ENCODE results near the gene SLIT2.

Gene SLIT2

DNA sequence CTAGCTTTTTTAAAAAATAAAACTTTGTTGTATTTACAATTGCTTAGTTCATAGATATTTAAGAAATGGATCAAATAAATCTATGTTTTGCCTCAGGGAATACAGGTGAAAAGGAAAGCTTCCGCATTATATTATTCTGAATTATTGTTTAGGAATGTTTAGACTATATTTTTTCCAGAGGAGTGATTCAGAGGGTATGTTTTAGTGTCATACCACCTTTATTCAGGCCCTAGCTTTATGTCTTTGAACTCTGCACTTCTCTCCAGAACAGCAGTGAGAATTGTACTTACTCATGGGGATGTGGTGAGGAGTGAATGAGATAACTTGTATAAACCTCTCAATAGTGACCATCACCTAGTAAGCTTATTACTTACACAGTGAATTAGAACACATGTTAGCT is 14.0 kb downstream of the SLIT2 start:
- no peak for DNase-seq

DNA sequence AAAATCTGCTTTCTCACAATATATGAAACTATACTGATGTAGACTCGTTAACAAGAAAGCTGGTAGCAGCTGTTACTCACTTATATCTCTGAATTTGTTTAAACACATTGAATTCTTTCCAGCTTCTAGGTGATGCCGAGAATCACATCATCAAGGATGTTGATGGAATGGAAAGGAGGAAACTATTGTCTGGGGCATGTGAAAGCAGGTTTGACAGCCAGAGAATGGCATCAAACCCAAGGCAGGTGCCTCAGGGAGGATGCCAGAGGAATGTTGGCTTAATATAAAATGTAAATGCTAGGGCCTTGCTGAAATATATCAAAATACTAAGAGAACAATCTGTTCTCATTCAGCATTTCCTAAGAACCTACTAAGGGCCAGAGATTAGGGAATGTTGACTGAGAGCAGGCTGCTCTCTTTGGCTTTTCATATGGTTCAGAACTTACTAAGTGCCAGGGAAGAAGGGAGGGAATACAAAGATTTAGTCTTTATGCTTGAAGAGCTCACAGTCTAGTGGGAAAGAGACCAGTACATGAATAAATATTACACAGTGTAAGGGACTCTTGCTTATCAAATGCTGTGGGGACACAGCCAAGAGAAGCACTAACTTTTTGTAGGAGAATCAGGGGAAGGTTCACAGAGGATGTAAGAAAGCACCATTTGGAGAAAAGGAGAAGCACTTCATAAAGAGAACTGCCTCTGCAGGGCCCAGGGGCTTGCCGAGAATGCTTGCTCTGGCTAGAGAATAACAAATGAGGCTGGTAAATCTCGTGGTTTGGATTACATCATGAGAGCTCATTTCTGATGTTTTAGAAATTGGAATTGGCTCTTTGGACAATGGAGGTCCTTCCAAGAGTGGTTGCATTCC is 14.7 kb downstream of the SLIT2 start:
- DNase-seq, result no peak

DNA sequence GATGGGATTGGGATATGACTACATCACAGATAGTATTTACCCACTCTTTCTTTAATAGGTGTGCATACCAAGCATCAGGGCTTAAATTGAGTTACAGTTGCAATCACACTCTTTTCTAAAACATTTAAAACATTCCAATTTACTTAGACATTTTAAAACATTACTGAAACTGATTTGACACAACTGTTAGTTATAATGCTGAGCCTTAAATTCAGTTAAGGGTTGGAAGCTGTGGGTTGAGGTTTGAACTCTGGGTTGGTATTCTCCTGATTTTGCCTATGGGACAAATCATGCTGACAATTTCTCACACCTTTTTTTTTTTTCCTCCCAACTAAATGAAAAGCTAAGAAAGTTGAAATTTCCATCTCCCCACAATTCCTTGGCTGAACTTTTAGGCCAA is 16.3 kb downstream of the SLIT2 start:
- DNase-seq, result no peak

DNA sequence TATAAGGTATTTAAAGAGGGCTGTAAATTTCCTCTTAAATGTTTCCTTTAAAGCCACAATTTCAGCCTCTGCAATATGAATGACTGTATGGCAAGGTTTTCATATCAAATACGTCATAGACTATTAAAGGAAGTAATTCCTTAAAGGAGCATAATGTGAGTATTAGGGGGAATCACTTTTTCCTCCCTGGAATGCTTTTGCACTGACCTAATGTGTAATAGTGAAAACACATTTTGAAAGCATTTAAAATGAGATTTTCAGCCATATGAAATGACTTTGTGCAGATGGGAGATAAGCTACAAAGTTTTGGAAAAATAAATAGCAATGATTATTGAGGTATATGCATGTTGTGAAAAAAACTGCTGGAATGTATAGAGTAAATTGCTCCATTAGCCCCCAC is 17.6 kb downstream of the SLIT2 start:
- DNase-seq, result no peak

DNA sequence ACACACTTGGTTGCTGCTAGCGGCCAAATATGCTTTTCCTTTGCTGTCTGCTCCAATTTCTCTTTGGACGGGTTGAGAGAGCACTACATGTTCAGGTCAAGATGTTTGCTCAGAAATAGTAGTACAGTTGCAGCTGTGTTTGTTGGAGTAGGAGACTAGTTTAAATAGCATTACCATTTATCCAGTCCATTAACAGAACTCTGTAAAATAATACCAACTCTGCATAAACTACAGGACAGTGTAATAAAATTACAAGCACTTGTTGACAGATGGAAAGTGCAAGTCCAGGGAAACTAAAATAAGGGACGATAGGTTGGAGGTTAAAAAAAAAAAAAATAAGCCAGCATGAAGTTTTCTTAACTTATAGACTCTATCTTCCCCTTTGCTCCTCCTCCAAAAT is 20.2 kb downstream of the SLIT2 start:
- peak in 1 of 2 experiments; percentile 57 for DNase-seq

DNA sequence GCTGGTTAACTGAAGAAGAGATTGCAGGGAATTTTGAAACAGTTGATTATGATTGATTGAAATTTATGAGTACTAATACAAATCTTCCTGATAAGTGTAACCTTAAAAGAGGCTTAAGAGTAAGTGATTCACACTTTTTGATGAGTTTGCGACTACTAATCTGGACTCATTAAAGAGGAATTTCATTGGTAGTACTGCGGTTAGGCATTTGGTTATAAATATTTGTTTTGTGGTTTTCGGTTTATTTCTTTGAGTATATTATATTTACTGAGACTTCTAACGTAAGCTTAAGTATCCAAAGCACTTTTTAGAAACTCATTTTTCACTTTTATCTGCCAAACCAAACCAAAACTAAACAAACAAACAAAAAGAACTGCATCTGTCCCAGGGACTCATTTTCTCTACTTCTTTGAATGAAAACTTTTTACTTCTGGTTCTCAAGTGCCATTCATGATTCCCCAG is 20.7 kb downstream of the SLIT2 start:
- no peak for DNase-seq

DNA sequence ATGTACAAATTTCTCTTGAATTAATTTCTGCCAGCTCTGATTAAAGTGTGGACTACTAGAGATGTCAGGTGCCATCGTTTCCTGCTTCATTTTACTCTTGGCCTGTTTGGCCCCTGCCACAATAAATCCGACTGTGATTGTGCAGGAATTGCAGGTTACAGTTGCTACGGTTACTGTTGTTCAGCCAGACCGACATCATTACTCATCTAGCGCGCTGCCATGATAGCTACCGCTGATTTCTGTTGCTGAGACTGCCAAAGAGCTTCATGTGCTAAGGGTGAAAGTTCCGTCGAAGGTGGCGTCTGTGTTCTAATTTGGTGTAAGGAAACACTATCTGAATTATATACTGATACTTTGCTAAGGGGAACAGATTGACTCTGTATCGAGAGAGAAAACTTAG is 22.1 kb downstream of the SLIT2 start:
- peak; percentile 86 to 98 for DNase-seq

DNA sequence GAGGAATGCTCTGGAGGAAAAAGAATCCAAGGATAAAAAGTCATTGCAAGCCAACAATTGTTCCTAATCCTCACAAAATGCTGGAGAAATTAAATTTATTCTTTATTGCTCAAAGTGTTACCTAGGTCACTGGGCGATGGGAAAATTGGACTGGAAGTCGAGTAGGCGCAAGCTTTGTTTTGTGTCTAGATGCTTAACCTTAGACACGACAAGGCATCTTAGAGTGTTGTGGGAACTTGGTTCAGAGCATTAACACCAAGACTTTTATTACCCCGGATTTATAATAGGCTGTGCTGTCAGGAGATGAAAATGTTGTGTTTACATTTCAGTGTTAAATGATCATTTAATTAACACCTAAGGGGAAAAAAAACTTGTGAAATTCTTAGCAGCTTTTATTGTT is 25.1 kb downstream of the SLIT2 start:
- DNase-seq, result no peak

DNA sequence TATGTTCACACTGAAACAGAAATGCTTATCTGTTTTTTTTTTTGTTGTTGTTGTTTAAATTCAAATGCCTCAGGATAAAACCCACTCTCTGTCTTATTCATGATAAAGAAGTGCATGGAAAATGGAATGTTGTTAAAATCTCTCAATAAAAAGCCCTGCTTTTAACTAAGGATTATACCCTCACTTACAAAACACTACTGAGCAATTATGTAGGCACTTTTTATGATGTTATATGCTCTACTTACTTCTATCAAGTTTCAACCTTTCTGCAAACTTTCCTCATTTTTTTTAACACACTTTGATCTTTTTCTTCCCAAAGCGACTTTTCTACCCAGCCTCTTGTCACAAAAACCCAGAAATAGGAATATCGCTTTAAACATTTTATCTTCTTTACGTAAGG is 26.5 kb downstream of the SLIT2 start:
- no peak for DNase-seq

DNA sequence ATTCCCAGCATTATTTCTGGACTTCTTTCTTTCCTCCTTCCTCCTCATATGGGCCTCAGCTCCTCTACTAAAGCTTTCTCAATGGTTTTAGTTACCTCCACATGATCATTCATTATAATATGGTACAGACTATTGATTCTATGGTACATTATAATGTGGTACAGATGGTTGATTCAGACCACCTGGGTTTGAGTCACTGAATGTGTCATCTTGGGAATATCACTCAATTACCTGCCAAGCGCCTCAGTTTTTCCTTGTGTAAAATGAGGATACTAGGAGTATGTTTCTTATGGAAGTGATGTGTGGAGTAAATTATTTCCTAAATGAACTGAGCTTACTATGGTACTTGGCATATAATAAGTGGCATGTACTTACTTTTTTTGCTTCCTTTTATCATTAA is 27.7 kb downstream of the SLIT2 start:
- DNase-seq, result no peak

DNA sequence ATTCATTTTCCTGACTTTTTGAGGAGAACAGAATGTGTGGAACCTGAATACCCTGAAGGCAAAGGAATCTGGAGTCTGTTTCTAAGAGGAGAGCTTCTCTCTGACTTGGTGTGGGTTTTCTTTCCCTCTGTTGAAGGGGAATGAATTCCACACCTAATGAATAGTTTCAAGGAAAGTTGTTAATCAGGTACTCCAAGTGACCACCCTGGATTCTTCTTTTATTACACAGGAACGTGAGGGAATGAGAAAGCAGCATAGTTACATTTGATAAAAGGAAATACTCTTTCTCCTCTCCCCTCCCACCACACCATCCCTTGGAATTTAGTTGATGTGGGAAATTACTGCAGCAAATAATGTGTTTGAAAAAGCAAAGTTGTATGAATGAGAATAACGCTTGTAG is 29.7 kb downstream of the SLIT2 start:
- no peak for DNase-seq

DNA sequence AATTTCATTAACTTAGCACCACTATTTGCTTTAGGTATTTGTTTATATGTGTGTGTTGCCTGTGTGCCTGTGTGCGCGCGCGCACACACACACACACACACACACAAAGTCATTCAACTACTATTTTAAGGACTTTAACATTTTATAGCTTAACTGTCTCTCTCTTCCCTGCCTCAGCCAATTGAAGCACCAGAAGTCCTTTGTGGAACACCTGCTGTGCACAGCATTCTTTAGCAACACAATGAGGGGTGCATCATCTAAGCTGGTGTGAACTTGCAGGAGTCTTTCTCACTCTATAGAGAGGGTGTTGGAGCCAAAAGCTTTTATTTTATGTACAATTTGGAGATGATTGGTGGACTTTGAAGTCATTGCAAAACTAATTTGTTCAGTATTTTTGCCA is 31.3 kb downstream of the SLIT2 start:
- DNase-seq, result no peak

DNA sequence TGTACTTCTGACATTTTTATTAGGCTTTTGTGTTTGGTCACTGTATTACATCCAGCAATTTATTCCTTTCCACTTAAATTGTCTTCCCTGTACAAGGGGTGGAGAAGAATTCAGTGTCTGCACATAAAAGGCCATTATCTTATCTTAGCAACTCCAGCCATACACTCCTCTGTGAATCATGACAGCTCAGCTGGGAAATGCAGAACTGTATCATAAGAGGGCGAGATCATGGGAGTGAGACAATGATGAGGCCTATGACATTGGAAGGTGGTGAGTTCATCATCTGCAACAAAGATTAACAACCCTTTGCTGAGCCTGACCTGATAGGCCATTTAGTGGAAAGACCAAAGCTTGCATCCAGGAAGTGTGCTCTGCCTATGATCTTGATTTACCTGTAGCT is 33.3 kb downstream of the SLIT2 start:
- no peak for DNase-seq

DNA sequence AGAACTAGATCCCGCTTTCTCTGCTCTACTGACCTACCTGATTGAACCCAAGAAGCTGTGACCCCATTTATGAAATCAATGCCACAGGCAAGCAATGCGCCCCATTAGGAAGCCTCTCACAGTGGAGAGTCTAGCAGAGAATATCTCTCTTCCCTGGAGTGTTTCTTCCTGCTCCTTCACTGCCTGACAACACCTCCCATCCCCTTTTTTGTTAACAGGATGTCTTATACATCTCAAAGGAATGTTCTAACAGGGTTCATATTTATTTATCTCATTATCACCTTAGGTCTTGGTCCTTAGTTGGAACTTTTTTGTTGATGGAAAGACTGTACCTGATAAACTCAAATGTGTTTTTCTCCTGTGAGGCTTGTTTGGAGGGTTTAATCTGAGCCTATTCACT is 35.5 kb downstream of the SLIT2 start:
- DNase-seq, result no peak

DNA sequence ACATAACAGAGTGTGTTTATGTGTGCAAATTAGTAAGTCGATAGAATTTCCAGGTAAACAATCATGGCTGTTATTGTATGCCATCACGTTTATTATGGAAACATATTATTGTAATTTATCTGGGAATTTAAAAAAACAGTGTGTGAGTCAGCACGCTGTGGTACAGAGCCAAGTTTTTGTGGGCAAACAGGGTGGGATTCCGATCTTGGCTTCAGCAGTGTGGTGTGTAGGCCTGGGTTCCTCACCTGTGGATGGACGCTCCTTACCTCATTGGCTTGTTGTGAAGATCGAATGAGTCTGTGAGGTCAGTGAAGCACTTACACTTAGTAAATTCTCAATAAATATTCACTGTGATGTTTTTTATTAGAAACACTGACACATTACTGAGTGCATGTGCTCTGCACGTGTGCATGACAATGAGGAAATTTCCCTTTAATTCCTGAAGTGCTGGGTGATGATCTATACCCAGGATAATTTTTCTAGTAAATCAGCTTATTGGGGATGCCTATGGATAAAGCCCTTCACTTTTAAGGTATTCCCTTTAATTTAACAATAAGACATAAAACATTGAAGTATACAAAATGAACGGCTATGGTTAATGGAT is 36.4 kb downstream of the SLIT2 start:
- no peak for DNase-seq

DNA sequence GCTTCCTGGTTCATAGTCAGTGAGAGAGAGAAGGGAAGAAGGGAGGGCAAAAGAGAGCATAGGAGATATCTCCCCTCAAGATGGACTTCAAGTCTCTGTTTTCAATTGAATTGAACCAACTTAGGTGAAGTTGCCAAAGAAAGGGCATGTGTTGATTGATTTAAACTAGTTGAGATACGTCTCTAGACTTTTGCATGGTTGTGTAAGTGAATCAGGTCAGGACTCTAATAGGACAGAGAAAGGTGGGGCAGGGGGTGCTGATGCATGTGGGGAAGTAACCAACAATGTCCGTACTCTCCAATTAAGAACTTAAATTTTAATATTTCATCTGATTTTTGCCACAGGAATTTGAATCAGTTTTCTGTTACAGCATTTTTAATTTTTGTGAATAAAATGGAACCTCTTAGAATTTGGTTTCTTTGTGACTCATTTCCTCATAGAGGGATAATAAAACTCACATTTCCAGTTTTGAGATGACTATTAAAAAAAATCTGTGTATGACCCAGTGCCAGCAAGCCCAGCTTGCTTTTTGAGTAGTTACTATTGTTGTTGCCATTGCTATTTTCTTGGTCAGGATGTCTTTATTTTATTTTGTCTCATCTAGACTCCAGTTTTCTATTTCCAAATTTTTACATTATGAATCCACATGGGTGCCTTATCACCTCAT is 37.3 kb downstream of the SLIT2 start:
- DNase-seq, result no peak

DNA sequence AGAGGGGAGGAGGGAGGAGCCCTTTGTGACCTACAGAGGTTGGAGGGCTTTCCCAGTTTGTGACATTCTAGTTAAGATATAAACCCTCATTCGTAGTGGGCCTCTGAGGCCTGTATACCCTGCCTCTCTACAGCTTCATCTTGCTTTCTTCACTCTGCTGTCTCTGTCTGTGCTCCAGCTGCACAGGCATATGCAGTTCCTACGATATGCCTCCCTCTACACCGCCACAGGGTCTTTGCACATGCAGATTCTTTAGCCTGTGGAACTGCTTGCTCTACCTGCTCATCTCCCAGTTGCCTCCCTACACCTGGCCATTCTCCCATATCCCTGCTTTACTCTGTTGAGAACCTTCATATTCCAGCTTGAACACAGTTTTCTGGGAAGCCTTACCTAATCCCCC is 38.1 kb downstream of the SLIT2 start:
- no peak for DNase-seq

DNA sequence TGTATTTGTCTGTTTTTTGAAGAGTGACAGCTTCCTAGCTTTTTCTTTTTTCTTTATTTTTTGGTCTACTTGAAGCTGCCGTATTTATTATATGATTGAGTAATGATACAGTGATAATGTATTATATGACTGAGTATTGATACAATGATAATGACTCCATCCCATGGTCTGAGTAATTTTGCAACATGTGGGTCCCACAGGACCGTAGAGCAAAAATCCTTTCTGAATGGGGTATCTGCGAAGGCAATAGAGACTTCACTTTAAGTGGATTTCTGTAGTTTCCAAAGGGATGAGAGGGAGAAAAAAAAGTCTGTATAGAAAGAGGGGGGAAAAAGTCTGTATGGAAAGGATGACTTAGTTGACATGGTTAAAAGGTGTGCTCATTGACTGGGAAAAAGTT is 41.0 kb downstream of the SLIT2 start:
- DNase-seq, result no peak

DNA sequence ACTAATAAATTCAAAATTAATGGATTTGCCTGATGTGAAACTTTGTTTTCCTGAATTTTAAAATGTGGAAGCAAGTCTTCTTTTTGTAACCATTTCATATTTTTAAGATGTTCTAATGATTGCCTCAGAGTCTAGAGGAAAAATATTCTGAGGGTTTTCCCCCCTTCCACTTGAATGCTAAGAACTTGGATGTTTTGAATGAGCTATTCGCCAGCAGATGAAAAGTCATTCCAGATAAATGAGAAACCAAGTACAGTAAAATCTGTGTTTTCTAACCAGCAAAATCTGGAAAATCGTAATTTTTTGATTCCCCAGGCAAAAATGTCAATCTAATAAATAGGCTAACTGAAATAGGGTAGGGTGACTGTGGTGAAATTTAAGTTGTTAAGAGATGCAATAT is 45.6 kb downstream of the SLIT2 start:
- no peak for DNase-seq

DNA sequence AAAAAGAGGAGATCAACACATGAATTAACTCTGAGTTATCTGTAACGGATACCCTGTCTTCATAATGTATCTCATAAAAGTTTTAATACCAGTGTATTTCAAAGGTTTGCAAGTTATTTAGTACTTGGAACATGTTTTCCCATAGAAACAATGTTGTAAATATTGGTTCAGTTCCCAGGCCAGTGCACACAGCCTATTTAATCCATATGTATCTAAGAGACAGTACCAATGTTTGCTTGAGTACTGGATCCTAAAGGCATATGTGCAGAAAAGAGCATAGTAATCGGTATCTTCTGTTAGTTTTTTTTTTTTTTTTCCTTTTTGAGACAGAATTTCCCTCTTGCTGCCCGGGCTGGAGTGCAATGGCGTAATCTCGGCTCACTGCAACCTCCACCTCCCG is 46.1 kb downstream of the SLIT2 start:
- peak in 1 of 2 experiments; percentile 44 for DNase-seq

DNA sequence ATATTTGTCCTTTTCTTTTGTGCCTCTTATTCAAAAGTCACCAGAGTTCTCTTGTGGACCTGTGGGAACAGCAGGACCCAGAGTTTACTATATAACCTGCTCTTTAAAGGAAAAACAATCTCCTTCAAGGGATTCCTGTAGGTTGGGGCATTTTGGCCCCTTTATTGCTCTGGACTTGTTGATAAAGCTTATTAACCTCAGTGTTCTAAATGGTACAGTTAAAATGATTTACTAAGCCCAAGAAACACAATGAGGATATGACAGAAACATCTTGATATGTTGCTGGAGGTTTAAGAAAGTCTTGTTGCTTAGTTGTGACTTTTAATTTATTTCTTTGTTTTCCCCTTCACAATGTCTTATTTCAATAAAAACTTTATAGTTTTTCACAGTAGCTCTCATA is 46.8 kb downstream of the SLIT2 start:
- no peak for DNase-seq

DNA sequence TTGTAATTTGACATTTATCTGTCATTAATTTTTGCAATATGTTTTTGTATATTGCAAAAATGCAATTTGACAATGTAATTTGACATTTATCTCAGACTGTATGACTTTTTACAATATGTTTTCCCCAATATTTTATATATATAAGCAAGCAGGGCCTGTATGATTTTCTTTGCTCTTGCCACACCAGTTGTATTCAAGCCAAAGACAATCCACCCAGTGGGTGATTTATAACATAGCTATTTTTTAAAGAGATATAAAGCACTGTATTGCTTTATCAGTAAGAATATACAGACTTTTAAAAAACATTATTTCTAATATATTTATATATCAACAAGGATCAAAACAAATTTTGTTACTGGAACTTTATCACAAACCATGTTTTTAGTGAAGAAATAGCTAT is 47.3 kb downstream of the SLIT2 start:
- no peak for DNase-seq

DNA sequence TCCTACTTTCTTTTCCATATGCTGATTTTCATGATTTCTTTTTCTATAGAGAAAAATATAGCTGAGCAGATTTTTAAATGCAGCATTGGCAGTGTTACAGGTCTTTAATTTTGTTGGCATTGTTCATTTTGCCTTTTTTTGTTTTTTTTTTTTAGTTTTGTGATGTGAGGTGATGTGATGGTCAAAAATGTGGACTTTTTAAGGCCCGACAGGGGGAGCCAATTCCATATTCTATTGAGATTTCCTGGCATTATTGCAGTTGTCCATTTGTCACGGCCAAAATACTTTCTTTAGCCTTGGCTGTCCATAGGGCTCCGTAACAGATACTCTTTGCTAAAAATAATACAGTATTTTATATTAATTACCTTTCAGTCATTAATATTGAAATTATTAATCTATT is 47.8 kb downstream of the SLIT2 start:
- peak; percentile 66 to 82 for DNase-seq

DNA sequence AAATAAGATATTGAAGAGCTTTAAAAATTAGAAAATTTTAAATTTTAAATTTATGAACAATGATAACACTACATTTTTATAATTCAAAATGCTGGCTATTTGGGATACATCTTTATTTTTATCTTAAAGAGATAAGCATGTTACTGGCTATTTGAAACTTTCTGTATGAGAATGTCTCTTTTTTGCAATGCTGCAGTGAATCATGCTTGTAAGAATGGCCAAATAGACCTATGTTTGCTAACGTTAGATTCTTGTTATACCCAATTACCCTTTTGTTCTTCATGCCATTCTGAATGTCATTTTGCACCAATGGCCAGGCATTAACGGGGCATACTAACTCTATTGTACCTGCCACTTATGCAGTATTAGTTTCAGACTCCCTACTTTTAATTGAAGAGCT is 49.5 kb downstream of the SLIT2 start:
- DNase-seq, result peak in 1 of 2 experiments; percentile 28
